SW 1271 (cell line): ENCODE measurements around the gene RNF4.
A peak's percentile ranks its signal among the peaks of the same experiment; 100 is the strongest.
"Not testable (repeated sequence)": the region's sequence is repeated elsewhere in the genome, so short reads cannot be mapped to it uniquely, and the experiment has no call there.

Experiments used
- DNase-seq, 2 experiments: peaks; one replicate each; lab custom pipeline; 2025; lab: John Stamatoyannopoulos, UW

Gene RNF4

GRCh38 chr4:2468456-2469191 is at the start of gene RNF4:
Gene RNF4, plus strand, starts transcription at chr4:2469106. Its CDS starts 21,388 bp downstream, at chr4:2490494.
- DNase-seq, result peak; percentile 88 to 96

GRCh38 chr4:2419814-2420213 is 49.1 kb upstream of the RNF4 start:
- no peak for DNase-seq

- DNase-seq, result no peak
Measured at GRCh38 chr4:2421928-2422327, 47.0 kb upstream of the RNF4 start.

GRCh38 chr4:2423066-2423465 is 45.8 kb upstream of the RNF4 start:
- DNase-seq, result no peak

- DNase-seq, result no peak
Measured at GRCh38 chr4:2423695-2424094, 45.2 kb upstream of the RNF4 start.

GRCh38 chr4:2424581-2424980 is 44.3 kb upstream of the RNF4 start:
- DNase-seq, result no peak

GRCh38 chr4:2425386-2426068 is 43.4 kb upstream of the RNF4 start:
- DNase-seq, result no peak

- DNase-seq, result no peak
Measured at GRCh38 chr4:2426069-2426397, 42.9 kb upstream of the RNF4 start.

GRCh38 chr4:2426711-2427275 is 42.1 kb upstream of the RNF4 start:
- DNase-seq, result no peak

GRCh38 chr4:2427383-2428334 is 41.2 kb upstream of the RNF4 start:
- no peak for DNase-seq

- DNase-seq, result no peak
Measured at GRCh38 chr4:2428496-2429213, 40.3 kb upstream of the RNF4 start.

GRCh38 chr4:2429945-2430757 is 38.8 kb upstream of the RNF4 start:
- DNase-seq, result not testable (repeated sequence)

GRCh38 chr4:2432004-2432403 is 36.9 kb upstream of the RNF4 start:
- no peak for DNase-seq

GRCh38 chr4:2432991-2433530 is 35.8 kb upstream of the RNF4 start:
- no peak for DNase-seq

- no peak for DNase-seq
Measured at GRCh38 chr4:2433609-2434350, 35.1 kb upstream of the RNF4 start.

GRCh38 chr4:2434420-2434819 is 34.5 kb upstream of the RNF4 start:
- no peak for DNase-seq

GRCh38 chr4:2436301-2436700 is 32.6 kb upstream of the RNF4 start:
- peak in 1 of 2 experiments; percentile 24 for DNase-seq

- DNase-seq, result no peak
Measured at GRCh38 chr4:2436761-2437474, 32.0 kb upstream of the RNF4 start.
